A673 (cell line): ENCODE measurements around the gene SERPINH1.

ENCODE experiments used
- EZH2 ChIP-seq: fragments of 200-600 bp; sonication (generic); IDR thresholded peaks from 2 replicates; pipeline ENCODE4 v1.6.1; 2017; ENCODE audit warnings: borderline replicate concordance, low read depth, mild to moderate bottlenecking, mixed read lengths, antibody characterized with exemption, low read length; ENCODE audit not compliant: poor library complexity, severe bottlenecking
- TF ChIP-seq, protein P1 (sequence below): fragments of 300-800, 200-600 bp; sonication (generic); conservative IDR thresholded peaks from 2 replicates; pipeline ENCODE4 v1.5.1; 2017; ENCODE audit warnings: low read depth, mild to moderate bottlenecking, antibody characterized with exemption, low read length, moderate library complexity, mixed read lengths

DNA sequence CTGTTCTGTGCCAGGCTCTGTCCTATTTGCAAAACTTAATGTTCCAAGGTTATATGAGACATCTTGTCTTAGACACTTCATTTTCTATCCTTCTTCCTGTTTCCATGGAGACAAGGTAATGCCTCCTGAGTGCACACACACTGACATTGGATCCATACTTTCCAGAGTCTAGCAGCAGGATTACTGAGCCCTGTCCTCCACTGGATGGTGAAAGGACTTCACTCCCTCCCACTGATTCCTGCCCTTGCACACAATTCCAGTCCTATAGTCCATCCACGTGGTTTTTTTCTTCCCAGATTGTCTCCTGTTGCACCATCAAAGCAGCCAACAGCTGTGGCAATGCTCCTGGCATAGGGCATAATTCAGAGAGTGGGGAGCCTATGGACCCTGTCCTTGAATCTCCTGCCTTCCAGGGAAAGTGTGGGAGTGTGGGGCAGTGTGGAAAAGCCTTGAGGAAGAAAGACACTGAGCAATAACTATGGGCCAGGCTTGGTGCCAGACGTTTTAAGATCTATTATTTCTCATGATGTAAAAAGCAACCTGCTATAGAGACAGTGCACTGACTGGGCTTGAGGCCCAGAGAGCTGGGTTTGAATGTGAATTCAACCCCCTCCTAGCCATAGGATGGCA, 31.3 kb downstream of the SERPINH1 start:
- TF ChIP-seq EZH2, result no peak
- TF ChIP-seq, protein P1, sequence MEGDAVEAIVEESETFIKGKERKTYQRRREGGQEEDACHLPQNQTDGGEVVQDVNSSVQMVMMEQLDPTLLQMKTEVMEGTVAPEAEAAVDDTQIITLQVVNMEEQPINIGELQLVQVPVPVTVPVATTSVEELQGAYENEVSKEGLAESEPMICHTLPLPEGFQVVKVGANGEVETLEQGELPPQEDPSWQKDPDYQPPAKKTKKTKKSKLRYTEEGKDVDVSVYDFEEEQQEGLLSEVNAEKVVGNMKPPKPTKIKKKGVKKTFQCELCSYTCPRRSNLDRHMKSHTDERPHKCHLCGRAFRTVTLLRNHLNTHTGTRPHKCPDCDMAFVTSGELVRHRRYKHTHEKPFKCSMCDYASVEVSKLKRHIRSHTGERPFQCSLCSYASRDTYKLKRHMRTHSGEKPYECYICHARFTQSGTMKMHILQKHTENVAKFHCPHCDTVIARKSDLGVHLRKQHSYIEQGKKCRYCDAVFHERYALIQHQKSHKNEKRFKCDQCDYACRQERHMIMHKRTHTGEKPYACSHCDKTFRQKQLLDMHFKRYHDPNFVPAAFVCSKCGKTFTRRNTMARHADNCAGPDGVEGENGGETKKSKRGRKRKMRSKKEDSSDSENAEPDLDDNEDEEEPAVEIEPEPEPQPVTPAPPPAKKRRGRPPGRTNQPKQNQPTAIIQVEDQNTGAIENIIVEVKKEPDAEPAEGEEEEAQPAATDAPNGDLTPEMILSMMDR, result no peak
